Natural killer cell (primary cell): ENCODE data around the gene PIK3C3. TPM values are rescaled to one million over a fixed set of nuclear protein-coding genes. Genes with fewer than 3 reads are reported as not detected.
A peak's percentile ranks its signal among the peaks of the same experiment; 100 is the strongest.

ENCODE experiments used
- ATAC-seq, 3 donors: fragments of 150-1000 bp in 2 of 3; fragments of 200-7000 bp in 1 of 3; cut with Tn5 transposase; 1 replicate in 1 of 3; 2 replicates in 2 of 3; pipeline ENCODE4 v1.10.0; 2021; ENCODE audit warnings: mild to moderate bottlenecking in 2 of 3, moderate library complexity in 2 of 3
- DNase-seq, 2 donors: peaks; one replicate each; pipeline versions ENCODE4 v3.0.0 to v3.0.0-alpha.2; 2013 to 2021; ENCODE audit warnings: mixed read lengths in 1 of 2
- H3K27ac ChIP-seq: one replicate; pipeline ENCODE4 v1.5.1; 2013; ENCODE audit warnings: mild to moderate bottlenecking, low read length
- H3K27me3 ChIP-seq: one replicate; pipeline ENCODE4 v1.6.1; 2013; ENCODE audit warnings: low read length; ENCODE audit not compliant: control insufficient read depth, insufficient read depth
- H3K36me3 ChIP-seq: one replicate; pipeline ENCODE4 v1.6.1; 2013; ENCODE audit warnings: low read length; ENCODE audit not compliant: control insufficient read depth, insufficient read depth
- H3K4me1 ChIP-seq: one replicate; pipeline ENCODE4 v1.6.1; 2013; ENCODE audit warnings: low read length; ENCODE audit not compliant: control insufficient read depth, insufficient read depth
- H3K4me3 ChIP-seq: one replicate; pipeline ENCODE4 v1.5.1; 2013; ENCODE audit warnings: low read length
- H3K9me3 ChIP-seq: one replicate; pipeline ENCODE4 v1.6.1; 2013; ENCODE audit warnings: low read length; ENCODE audit not compliant: control insufficient read depth, insufficient read depth
- H3K27ac Mint-ChIP-seq, 2 donors: one replicate each; pipeline ENCODE4 v1.8.0; 2022; ENCODE audit warnings: mild to moderate bottlenecking in 2 of 2, mixed read lengths in 2 of 2, moderate library complexity in 1 of 2
- H3K27me3 Mint-ChIP-seq, 2 donors: one replicate each; pipeline ENCODE4 v1.8.0; 2022; ENCODE audit warnings: low read depth in 2 of 2, mixed read lengths in 2 of 2
- H3K36me3 Mint-ChIP-seq: one replicate; pipeline ENCODE4 v1.8.0; 2022; ENCODE audit warnings: mixed read lengths
- H3K4me1 Mint-ChIP-seq, 2 donors: one replicate each; pipeline ENCODE4 v1.8.0; 2022; ENCODE audit warnings: mixed read lengths in 2 of 2
- H3K4me3 Mint-ChIP-seq: one replicate; pipeline ENCODE4 v1.8.0; 2022; ENCODE audit warnings: mild to moderate bottlenecking, moderate library complexity, mixed read lengths
- H3K9me3 Mint-ChIP-seq, 2 donors: one replicate each; pipeline ENCODE4 v1.8.0; 2022; ENCODE audit warnings: mixed read lengths in 2 of 2
- WGBS: methylation state at CpG from one replicate; pipeline ENCODE4 v1.1.7; 2013; ENCODE audit warnings: missing lambda C conversion rate; ENCODE audit not compliant: insufficient coverage; 5-methylcytosine and 5-hydroxymethylcytosine counted together
- intact Hi-C: fragments of 100-400 bp; cut with micrococcal nuclease; formaldehyde crosslinking; loops from one replicate; pipeline ENCODE4 v1.14.2; 2022
- total RNA-seq, 4 donors: library from RNA; stranded (reverse); fragments of 120-200 nt in 1 of 4; gene quantifications; one replicate each; pipeline versions ENCODE4 v1.2.3 to v1.2.4, GENCODE V29; 2013 to 2022
- TF ChIP-seq, protein P1 (sequence below): fragments of 200-600 bp; IDR thresholded peaks from one replicate; pipeline ENCODE4 v1.8.0; 2022; ENCODE audit warnings: antibody characterized with exemption

The PIK3C3 gene
- 10 to 100 TPM; 49.6 to 85.4 (median 67.3) TPM for total RNA-seq
- 98.2 TPM for total RNA-seq (2013)

- peak within 1 kb of the TSS; percentile 81 for H3K27ac ChIP-seq
- peak; percentile 94 to 99 for DNase-seq
- no peaks in the 10 kb centered on the region for H3K9me3 ChIP-seq
- WGBS, result under 1% methylated on average over 38 of the region's 38 CpGs
- intact Hi-C loops, result no loop called here
- H3K4me1 ChIP-seq, result peaks cover 2% of the 10 kb centered on the region
- TF ChIP-seq, protein P1, sequence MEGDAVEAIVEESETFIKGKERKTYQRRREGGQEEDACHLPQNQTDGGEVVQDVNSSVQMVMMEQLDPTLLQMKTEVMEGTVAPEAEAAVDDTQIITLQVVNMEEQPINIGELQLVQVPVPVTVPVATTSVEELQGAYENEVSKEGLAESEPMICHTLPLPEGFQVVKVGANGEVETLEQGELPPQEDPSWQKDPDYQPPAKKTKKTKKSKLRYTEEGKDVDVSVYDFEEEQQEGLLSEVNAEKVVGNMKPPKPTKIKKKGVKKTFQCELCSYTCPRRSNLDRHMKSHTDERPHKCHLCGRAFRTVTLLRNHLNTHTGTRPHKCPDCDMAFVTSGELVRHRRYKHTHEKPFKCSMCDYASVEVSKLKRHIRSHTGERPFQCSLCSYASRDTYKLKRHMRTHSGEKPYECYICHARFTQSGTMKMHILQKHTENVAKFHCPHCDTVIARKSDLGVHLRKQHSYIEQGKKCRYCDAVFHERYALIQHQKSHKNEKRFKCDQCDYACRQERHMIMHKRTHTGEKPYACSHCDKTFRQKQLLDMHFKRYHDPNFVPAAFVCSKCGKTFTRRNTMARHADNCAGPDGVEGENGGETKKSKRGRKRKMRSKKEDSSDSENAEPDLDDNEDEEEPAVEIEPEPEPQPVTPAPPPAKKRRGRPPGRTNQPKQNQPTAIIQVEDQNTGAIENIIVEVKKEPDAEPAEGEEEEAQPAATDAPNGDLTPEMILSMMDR, result no peak
- Mint-ChIP-seq H3K27ac (peak within 1 kb of the TSS; percentile 97 to 100), H3K9me3 (no peaks in the 10 kb centered on the region), H3K36me3 (peaks cover under 1% of the 10 kb centered on the region), H3K4me3 (peak within 1 kb of the TSS; percentile 98), H3K27me3 (peaks cover 14 to 16% of the 10 kb centered on the region in 2 donors), H3K4me1 (peaks cover 34 to 39% of the 10 kb centered on the region in 2 donors)
- H3K4me3 ChIP-seq, result peak within 1 kb of the TSS; percentile 90
- no peaks in the 10 kb centered on the region for H3K27me3 ChIP-seq
- peaks cover 17% of the 10 kb centered on the region for H3K36me3 ChIP-seq
- peak; percentile 95 to 97 (median 96) for ATAC-seq
These were observed at the start of gene PIK3C3 for GRCh38 chr18:41954827-41955613. PIK3C3 (plus strand) TSS chr18:41955234; CDS start chr18:41955292, 58 bp downstream.

DNA sequence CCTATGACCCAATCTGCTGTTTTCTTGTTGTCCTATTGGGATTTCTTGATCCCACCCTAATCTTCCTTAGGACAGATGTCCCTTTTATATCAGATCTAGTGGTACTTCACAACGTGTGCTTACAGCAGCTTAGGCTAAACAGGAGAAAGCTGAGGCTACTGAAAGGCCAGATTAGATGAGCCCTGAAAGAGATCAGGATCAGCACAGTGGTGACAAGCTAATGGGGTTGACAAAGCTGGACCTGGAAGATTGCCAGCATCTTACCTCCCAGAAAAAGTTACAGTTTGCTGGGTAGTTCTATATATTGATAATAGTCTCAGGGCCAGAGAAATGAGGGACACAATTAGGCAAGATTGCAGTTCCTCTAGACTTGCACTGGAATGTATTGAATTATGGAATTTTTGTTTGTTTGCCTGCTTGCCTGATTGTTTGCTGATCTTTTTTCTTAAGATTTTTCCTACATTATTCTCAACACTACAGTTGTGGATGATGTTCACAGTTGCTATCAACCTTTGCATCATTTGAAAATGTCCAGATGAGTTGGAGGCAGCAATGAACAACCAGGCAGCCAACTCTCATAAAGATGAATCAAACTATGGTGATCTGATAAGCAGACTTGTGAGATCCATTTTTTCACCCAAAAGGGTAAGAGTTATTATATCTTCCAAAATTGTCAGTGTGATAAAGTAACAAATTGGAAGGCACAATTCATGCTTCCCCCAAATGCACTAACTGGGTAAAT lies 49.1 kb upstream of the PIK3C3 start:
- DNase-seq (peak in 1 of 2 donors; percentile 6), ATAC-seq (no peak)
- Mint-ChIP-seq H3K36me3 (no peaks in the 10 kb centered on the region), H3K4me1 (peaks cover 7 to 11% of the 10 kb centered on the region in 2 donors), H3K4me3 (no peak overlapping the region), H3K27me3 (no peaks in the 10 kb centered on the region), H3K9me3 (no peaks in the 10 kb centered on the region), H3K27ac (no peak overlapping the region)
- Histone ChIP-seq H3K4me3 (no peak overlapping the region), H3K4me1 (no peaks in the 10 kb centered on the region), H3K27me3 (peaks cover 2% of the 10 kb centered on the region), H3K9me3 (no peaks in the 10 kb centered on the region), H3K36me3 (no peaks in the 10 kb centered on the region), H3K27ac (no peak overlapping the region)
- 61% methylated on average over 1 of the region's 1 CpG for WGBS
- intact Hi-C loops, result no loop called here
- TF ChIP-seq, protein P1, result no peak

DNA sequence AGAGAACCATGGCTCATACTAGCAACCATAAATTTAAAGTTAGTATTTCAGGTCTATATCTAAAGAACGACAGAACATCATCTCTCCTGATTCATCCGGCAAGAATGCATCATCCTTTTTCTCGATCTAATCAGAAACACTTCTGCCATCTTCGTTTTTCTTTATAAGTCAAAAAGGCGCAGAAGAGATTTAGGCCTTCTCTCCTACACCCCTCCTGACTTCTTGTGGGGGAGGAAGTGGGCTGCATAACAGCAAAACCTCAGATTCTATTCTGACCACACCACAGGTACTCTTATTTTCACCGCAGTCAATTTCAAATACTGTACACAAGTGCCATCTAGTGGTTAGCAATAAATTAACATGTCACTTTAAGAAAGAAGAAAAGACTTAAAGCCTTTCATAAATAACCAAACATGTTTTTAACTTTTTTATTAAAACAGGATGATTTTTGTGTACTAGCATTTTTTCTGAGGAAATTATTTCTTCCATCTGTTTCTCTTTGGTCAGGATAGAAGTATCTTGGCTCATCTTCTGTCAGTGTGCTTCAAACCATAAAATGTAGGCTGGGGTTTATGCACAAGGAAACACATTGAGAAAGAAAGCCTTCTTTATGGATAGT lies 48.4 kb upstream of the PIK3C3 start:
- DNase-seq, result peak in 1 of 2 donors; percentile 77
- peak; percentile 76 to 94 (median 77) for ATAC-seq
- Histone ChIP-seq H3K27me3 (peaks cover 2% of the 10 kb centered on the region), H3K4me3 (no peak overlapping the region), H3K9me3 (no peaks in the 10 kb centered on the region), H3K36me3 (no peaks in the 10 kb centered on the region), H3K4me1 (no peaks in the 10 kb centered on the region), H3K27ac (no peak overlapping the region)
- WGBS, result 35% methylated on average over 3 of the region's 6 CpGs
- TF ChIP-seq, protein P1, result peak; percentile 74
- H3K27me3 Mint-ChIP-seq, result no peaks in the 10 kb centered on the region
- no peak overlapping the region for H3K27ac Mint-ChIP-seq
- H3K4me3 Mint-ChIP-seq, result no peak overlapping the region
- peaks cover 7 to 11% of the 10 kb centered on the region in 2 donors for H3K4me1 Mint-ChIP-seq
- no peaks in the 10 kb centered on the region for H3K9me3 Mint-ChIP-seq
- intact Hi-C loops, result no loop called here
- H3K36me3 Mint-ChIP-seq, result no peaks in the 10 kb centered on the region
